ENCODE results near the gene CCDC69.
"Not testable (repeated sequence)": the region's sequence is repeated elsewhere in the genome, so short reads cannot be mapped to it uniquely, and the experiment has no call there.

The CCDC69 gene

GRCh38 chr5:151222054-151222789 lies 1.7 kb downstream of the CCDC69 start:
- no peak for DNase-seq (ENCODE audit: low read depth)

GRCh38 chr5:151221574-151221973 lies 2.3 kb downstream of the CCDC69 start:
- DNase-seq (ENCODE audit: low read depth) = no peak

- no peak for DNase-seq (ENCODE audit: low read depth)
Observed at GRCh38 chr5:151219789-151220188, 4.1 kb downstream of the CCDC69 start.

- no peak for DNase-seq (ENCODE audit: low read depth)
Observed at GRCh38 chr5:151219138-151219537, 4.8 kb downstream of the CCDC69 start.

DNA sequence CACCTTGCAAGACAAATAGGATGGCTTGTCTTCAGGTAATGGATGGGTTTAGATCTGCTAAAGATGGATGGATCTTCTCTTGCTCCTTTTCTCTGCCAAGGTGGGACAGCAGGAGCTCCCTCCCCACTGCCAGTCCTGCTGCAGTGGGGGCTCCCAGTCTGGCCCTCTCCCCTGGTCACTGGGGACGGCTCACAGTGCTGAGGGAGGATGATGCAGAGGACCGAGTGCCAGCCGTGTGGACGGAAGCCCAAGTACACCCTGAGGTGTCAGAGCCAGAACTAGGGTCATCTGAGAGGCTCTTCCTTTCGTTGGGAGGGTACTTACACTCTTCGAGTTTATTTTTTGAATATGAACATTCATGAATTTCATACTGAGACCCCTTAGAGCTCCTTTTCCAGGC lies 5.7 kb downstream of the CCDC69 start:
- no peak for DNase-seq (ENCODE audit: low read depth)

DNA sequence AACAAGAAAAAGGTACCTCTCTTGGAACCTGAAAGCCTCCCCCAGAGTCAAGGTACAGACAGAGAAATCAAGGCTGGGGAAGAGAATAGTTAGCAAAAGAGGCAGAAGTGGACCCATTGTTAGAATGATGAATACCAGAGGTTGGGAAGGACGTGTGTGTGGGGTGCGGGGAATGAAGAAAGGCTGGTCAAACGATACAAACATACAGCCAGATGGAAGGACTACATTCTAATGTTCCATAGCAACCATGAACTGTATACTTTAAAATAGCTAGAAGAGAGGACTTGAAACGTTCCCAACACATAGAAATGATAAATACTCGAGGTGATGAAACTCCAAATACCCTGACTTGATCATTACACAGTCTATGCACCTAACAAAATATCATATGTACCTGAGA lies 7.1 kb downstream of the CCDC69 start:
- DNase-seq (ENCODE audit: low read depth) = no peak

GRCh38 chr5:151215546-151215880 lies 8.4 kb downstream of the CCDC69 start:
- no peak for DNase-seq (ENCODE audit: low read depth)

DNA sequence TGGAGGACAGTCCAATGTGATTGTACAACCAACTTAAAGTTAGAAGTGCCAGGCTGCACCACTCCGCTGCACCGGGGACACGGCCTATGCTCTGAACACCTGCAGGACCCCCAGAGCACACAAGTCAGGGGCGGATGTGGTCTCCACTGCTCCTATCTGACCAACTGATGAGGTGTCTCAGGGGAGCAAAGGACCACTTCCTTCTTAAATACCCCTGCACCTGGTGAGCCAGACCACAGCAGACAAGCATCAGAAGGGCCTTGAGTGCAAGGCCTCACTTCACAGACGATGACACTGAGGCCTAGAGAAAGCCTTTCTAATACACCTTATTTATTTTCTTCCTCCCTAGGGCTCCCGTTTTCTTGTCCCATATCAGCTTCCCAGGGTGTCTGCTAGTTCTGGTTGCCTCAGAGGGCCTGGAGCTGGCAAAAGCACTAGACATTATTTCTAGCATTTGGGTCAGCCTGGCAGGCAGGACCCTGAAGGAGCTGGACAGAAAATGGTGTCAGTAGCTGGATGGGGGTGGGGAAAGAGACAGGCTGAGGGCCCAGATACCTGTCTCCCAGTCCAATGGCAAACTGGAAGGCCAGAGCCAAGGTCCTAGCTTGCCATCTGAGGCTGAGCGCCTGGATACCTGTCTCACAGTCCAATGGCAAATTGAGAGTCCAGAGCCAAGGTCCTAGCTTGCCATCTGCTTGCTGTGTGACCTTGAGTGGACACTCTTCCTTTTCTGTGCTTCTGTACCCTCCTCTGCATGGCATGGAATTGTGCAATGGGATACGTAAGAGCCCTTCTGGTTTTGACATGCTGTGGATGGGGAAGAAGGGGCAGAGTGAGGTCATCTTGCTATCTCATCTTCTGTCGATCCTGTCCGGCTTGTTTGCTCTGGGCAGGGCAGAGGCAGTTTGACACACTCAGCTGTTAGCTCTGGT lies 9.0 kb downstream of the CCDC69 start:
- DNase-seq (ENCODE audit: low read depth) = no peak

GRCh38 chr5:151213803-151214613 lies 9.9 kb downstream of the CCDC69 start:
- peak; percentile 78 for DNase-seq (ENCODE audit: low read depth)

- no peak for DNase-seq (ENCODE audit: low read depth)
Observed at GRCh38 chr5:151212406-151212798, 11.5 kb downstream of the CCDC69 start.

GRCh38 chr5:151208481-151208914 lies 15.4 kb downstream of the CCDC69 start:
- no peak for DNase-seq (ENCODE audit: low read depth)

GRCh38 chr5:151205411-151205810 lies 18.5 kb downstream of the CCDC69 start:
- no peak for DNase-seq (ENCODE audit: low read depth)

DNA sequence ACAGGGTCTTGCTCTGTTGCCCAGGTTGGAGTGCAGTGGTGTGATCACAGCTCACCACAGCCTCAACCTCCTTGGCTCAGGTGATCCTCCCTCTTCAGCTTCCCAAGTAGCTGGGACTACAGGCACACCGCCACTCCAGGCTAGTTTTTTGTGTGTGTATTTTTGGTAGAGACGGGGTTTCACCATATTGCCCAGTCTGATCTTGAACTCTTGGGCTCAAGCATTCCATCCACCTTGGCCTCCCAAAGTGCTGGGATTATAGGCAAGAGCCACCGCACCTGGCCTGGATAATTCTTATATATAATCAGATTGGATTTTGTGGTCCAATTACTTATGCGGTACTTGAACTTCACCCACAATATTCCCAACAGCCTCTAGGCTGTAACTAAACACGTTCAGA lies 19.8 kb downstream of the CCDC69 start:
- DNase-seq (ENCODE audit: low read depth) = no peak

DNA sequence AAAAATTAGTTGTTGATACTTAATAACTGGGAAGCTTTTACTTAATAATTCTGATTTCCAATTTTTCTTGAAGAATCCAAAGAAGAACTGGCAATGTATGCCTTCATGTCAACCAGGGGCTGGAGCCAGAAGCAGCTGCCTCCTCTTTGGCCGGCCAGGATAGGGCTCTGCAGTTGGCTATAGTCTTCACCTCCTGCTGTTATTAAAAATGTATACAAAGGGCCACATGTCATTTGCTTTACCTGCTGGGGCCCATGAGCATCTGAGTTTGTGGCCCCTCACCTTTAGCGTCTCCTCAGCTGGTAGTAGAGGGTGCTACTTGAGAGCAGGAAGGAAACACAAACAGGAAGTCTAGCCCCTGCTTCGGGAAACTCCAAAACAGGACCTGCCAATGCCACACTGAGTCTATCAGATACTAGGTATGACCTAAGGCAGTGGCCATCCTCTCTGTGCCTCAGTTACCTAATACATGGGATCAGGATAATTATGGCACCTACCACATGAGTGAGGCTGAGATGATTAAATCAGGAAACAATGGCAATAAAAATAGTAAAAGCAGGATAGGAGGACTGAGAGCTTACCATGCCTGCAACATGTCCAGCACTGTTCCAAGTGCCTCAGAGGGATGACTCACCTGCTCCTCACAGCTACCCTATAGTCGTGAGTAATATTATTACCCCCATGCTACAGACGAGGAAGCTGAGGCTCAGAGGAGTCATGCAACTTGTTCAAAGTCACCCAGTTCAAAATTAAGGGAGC lies 21.3 kb downstream of the CCDC69 start:
- peak; percentile 39 for DNase-seq (ENCODE audit: low read depth)

DNA sequence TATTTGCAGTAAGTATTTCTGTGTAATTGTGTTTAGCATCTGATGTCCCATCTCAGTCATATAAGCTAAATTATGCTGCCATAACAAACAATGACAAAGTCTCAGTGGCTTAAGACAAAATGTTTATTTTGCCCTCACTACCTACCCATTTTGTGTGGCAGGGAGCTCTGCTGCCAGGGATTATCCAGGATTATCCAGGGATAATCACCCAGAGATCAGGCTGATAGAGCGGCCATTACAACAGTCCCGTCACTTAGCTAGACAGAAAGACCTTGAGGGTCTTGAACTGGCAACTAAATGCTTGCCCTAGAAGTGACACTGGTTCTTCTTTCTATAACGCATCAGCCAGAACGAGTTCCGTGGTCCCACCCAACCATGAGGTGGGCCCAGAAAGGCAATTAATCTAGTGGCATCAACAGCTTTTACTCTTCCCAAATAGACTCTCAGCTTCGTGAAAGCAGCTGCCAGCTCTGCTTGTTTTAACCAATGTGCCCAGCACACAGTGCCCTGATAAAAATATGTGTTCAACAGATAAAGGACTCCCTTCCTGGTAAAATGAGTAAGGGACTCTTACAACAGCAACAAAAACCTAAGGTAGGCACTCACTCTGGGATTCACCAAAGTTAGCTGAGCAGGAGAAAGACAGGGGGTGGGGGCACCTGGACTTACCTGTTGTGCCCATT lies 22.8 kb downstream of the CCDC69 start:
- DNase-seq (ENCODE audit: low read depth) = no peak

GRCh38 chr5:151199581-151200185 lies 24.2 kb downstream of the CCDC69 start:
- no peak for DNase-seq (ENCODE audit: low read depth)

DNA sequence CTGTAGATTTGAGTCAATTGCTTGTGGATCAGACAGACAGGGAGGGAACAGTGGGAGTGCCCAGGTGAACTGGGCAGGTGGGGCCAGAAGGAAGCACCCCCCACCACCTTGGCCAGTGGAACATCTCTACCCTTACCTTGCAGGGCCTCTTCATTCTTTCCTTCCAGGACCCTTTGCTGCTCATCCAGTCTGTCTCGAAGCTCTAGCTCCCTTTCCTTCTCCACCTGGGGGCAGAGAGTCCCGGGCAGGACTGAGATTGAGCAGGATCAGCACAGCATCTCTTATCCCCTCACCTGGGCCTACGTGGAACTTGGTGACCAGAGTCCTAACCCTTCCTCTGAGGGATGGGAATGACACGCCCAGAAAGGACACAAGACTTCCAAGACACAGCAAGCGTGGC lies 25.0 kb downstream of the CCDC69 start:
- DNase-seq (ENCODE audit: low read depth) = no peak

GRCh38 chr5:151197291-151197600 lies 26.6 kb downstream of the CCDC69 start:
- DNase-seq (ENCODE audit: low read depth) = not testable (repeated sequence)

DNA sequence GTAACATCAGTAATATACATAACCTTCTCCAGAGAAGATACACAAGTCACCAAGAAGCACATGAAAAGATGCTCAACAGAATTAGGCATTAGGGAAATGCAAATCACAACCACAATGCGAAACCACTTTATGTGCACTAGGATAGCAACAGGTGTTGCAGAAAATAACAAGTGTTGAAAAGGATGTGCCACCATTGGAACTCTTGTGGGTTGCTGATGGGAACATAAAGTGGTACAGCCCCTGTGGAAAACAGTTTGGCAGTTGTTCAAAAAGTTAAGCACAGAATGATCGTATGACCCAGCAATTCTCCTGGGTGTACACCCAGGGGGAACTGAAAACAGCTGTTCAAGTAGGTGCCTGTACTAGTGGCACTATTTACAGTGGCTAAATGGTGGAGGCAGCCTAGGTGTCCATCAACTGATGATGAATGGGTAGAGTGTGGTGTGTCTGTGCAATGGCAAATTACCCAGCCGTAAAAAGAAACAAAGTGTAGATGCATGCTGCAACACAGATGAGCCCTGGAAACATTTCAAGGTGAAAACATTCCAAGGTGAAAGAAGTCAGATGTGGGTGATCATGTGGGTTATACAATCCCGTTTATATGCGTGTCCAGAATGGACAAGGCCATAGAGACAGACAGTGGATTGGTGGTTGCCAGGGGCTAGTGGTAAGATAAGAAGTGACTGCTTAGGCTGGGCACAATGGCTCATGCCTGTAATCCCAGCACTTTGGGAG lies 27.2 kb downstream of the CCDC69 start:
- no peak for DNase-seq (ENCODE audit: low read depth)

GRCh38 chr5:151195622-151196021 lies 28.3 kb downstream of the CCDC69 start:
- no peak for DNase-seq (ENCODE audit: low read depth)

All from activated T-cell treated with anti-CD3 and anti-CD28 coated beads for 48 hours (primary cell).